Measurements from ENCODE around the gene BCL7B. TPM values are rescaled to one million over a fixed set of nuclear protein-coding genes. Genes with fewer than 3 reads are reported as not detected.

Gene BCL7B
- total and polyA plus RNA-seq, 10 of the 15 experiments (the other 5 are each of a cell fraction or from before 2014, with no cell fraction given) = 10.9 to 61.8 (median 50.2) TPM

GRCh38 chr7:73605601-73606220 is 48.2 kb upstream of the BCL7B start:
- TF ChIP-seq MYB (IDR thresholded peaks at IDR 0.05; ENCODE audit: borderline replicate concordance, low read depth, low read length) = no peak
- TF ChIP-seq ZNF384 (IDR thresholded peaks at IDR 0.05; ENCODE audit: borderline replicate concordance, low read depth, low read length) = no peak
- TF ChIP-seq ELK1 (IDR thresholded peaks at IDR 0.05; ENCODE audit: low read depth, low read length) = no peak
- no peak for TF ChIP-seq ZNF207 (IDR thresholded peaks at IDR 0.05; ENCODE audit: borderline replicate concordance)
- TF ChIP-seq POLR2A (IDR thresholded peaks at IDR 0.05; ENCODE audit: low read depth, low read length) = no peak
- no peak for TF ChIP-seq SPI1 (IDR thresholded peaks at IDR 0.05; ENCODE audit: borderline replicate concordance, insufficient read depth, low read depth, low read length)
- TF ChIP-seq SREBF1 (IDR thresholded peaks at IDR 0.05; ENCODE audit: low read length) = no peak
- TF ChIP-seq ETV6 (conservative IDR thresholded peaks at IDR 0.05 in 1 of 2, IDR thresholded peaks at IDR 0.05 in 1 of 2; ENCODE audit: borderline replicate concordance in 1 of 2, low read depth in 1 of 2) = no peak
- no peak for TF ChIP-seq MAX (IDR thresholded peaks at IDR 0.05; ENCODE audit: low read depth, low read length)
- no peak overlapping the region for H3K4me3 ChIP-seq
- H3K27ac ChIP-seq (ENCODE audit: control insufficient read depth, insufficient read depth) = no peak overlapping the region
- H3K79me2 ChIP-seq (ENCODE audit: control insufficient read depth, insufficient read depth, low read length) = no peaks in the 10 kb centered on the region
- ChIA-PET CTCF (interaction anchor here (1.5 to 2.9 kb wide), 15 partner anchors 7 to 139 kb away, joined by 5 to 34 read pairs (median 12); partner anchors contain the start of genes ABHD11, STX1A and VPS37D), RAD21 (ENCODE audit: unreplicated experiment) (interaction anchor here (1.8 to 2.4 kb wide), 2 partner anchors 123 to 129 kb away, joined by 10 to 13 read pairs; no protein-coding TSS in a partner anchor), POLR2A (interaction anchor here (0.7 kb wide), 1 partner anchor 117 kb away, joined by 3 read pairs; no protein-coding TSS in a partner anchor), SMC1A (ENCODE audit: uncharacterized antibody, unreplicated experiment) (interaction anchor here (1.3 to 2.8 kb wide), 3 partner anchors 119 to 128 kb away, joined by 3 to 17 read pairs (median 13); no protein-coding TSS in a partner anchor)
- no peak overlapping the region for H3K9ac ChIP-seq (ENCODE audit: control insufficient read depth, insufficient read depth, low read length)
- FAIRE-seq (no peak), DNase-seq (ENCODE audit: low read depth, low spot score) (no peak), ATAC-seq (no peak)
- H3K9me3 ChIP-seq (replicated peaks; ENCODE audit: control insufficient read depth, insufficient read depth, low read length) = no peaks in the 10 kb centered on the region
- no peaks in the 10 kb centered on the region; a peak in 1 of 4 replicates for H3K27me3 ChIP-seq (replicated peaks in 1 of 2; ENCODE audit: control insufficient read depth in 2 of 2, insufficient read depth in 2 of 2, low read length in 1 of 2)
- H4K20me1 ChIP-seq (ENCODE audit: control insufficient read depth, insufficient read depth) = no peaks in the 10 kb centered on the region
- H3K36me3 ChIP-seq (ENCODE audit: control insufficient read depth in 2 of 2, insufficient read depth in 2 of 2, low read length in 1 of 2) = no peaks in the 10 kb centered on the region
- intact Hi-C loops (cut with micrococcal nuclease; ENCODE audit: unreplicated experiment) = loop anchor here (2.0 to 5.0 kb wide), 2 partner anchors 129 to 252 kb away; no protein-coding TSS in a partner anchor
- H3K4me2 ChIP-seq (ENCODE audit: control insufficient read depth, insufficient read depth) = no peak overlapping the region
- in situ Hi-C loops (cut with MboI) = loop anchor here (5.0 kb wide), 2 partner anchors 127 to 252 kb away; no protein-coding TSS in a partner anchor
- no peaks in the 10 kb centered on the region for H3K4me1 ChIP-seq (ENCODE audit: control insufficient read depth, insufficient read depth, low read length)
- 45% methylated on average over 20 of the region's 23 CpGs for WGBS (ENCODE audit: insufficient coverage, insufficient replicate concordance, low lambda C conversion rate, missing lambda C conversion rate)
- no peak overlapping the region for H2AFZ ChIP-seq (ENCODE audit: control insufficient read depth, low read depth, low read length)
- BruUV-seq (replicated peaks) = no TSS peak
